ENCODE results near the gene MPP4.

Gene MPP4

DNA sequence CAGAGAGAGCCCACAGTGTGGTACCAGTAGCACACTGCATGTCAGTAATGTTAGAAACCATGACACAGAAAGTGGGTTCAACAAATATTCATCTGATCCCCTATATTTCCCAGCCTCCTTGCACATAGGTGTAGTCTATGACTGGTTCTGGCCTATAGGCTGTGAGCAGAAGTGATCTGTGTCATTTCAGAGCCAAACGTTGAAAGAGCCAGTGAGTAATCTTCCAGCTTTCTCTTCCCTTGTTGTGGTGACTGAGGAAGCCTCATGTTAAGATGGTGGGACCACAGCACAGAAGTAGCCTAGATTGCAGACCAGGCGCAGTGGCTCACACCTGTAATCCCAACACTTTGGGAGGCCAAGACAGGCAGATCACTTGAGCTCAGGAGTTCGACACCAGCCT is 59.2 kb downstream of the MPP4 start:
- no peak for ATAC-seq
- TF ChIP-seq ZFP30 (CRISPR knock-in tag; IDR thresholded peaks at IDR 0.05), result no peak
- no peak for TF ChIP-seq TCF4 (CRISPR knock-in tag; IDR thresholded peaks at IDR 0.05; ENCODE audit: borderline replicate concordance)
- no peak for TF ChIP-seq ZNF70 (CRISPR knock-in tag; IDR thresholded peaks at IDR 0.05)
- no peak for TF ChIP-seq BACH2 (CRISPR knock-in tag; IDR thresholded peaks at IDR 0.05; ENCODE audit: borderline replicate concordance)
- TF ChIP-seq ESRRG (CRISPR knock-in tag; IDR thresholded peaks at IDR 0.05), result no peak

DNA sequence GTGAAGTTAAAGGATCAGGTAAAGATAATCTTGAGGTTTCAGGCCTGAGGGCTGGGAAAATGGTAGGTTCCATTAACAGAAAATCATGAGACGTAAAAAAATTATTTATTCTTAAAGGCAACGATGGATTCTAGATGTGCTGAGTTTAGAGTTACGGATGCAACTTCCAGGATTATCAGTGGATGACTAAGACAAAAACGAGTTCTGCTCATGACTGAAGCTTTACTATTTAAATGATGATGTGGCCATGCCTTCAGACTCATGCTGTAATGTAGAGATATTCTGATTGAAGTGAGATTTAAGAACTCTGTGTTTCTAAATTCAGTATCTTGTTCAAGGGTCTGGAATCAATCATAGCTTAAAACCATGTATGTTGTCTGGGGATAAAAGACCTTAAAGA is 60.1 kb downstream of the MPP4 start:
- ATAC-seq, result no peak; the same call in 2 of the 3 replicates
- TF ChIP-seq ISL1 (CRISPR knock-in tag; IDR thresholded peaks at IDR 0.05), result no peak

DNA sequence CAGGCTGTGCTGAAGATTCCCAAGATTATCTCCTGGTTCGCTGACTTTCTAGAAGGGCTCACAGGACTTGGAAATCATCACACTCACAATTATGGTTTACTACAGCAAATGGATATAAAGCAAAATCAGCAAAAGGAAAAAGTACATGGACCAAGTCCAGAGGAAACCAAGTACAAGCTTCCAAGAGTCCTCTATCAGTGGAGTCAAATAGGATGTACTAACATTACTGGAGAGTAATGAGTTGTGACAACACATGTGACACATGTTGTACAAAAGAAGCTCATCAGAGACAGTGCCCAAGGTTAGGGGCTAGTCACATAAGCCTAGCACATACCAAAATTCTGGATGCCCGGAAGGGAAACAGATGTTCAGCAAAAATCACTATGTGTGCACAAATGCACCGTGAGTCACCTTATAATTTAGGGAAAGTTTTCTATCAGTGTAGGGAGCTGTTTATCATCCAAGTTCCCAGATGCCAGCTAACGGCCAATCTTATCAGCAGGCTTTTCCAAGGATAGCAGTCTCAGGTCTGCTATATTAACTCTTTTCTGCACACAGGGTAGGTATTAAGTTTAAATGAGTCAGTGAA is 64.7 kb downstream of the MPP4 start:
- TF ChIP-seq OSR1 (CRISPR knock-in tag; IDR thresholded peaks at IDR 0.05) (no peak), SNAI2 (CRISPR knock-in tag; IDR thresholded peaks at IDR 0.05) (peak; percentile 8; the same call in 1 of the 2 replicates), TCF4 (CRISPR knock-in tag; IDR thresholded peaks at IDR 0.05; ENCODE audit: borderline replicate concordance) (peak; percentile 70; the same call in 1 of the 2 replicates), ISL1 (CRISPR knock-in tag; IDR thresholded peaks at IDR 0.05) (peak; percentile 67), TOX (CRISPR knock-in tag; IDR thresholded peaks at IDR 0.05; ENCODE audit: borderline replicate concordance) (no peak), ARNTL (CRISPR knock-in tag; IDR thresholded peaks at IDR 0.05; ENCODE audit: borderline replicate concordance, low read depth) (no peak), ZC3H10 (CRISPR knock-in tag; IDR thresholded peaks at IDR 0.05) (no peak), ZNF70 (CRISPR knock-in tag; IDR thresholded peaks at IDR 0.05) (no peak)
- TF ChIP-seq, protein P1, sequence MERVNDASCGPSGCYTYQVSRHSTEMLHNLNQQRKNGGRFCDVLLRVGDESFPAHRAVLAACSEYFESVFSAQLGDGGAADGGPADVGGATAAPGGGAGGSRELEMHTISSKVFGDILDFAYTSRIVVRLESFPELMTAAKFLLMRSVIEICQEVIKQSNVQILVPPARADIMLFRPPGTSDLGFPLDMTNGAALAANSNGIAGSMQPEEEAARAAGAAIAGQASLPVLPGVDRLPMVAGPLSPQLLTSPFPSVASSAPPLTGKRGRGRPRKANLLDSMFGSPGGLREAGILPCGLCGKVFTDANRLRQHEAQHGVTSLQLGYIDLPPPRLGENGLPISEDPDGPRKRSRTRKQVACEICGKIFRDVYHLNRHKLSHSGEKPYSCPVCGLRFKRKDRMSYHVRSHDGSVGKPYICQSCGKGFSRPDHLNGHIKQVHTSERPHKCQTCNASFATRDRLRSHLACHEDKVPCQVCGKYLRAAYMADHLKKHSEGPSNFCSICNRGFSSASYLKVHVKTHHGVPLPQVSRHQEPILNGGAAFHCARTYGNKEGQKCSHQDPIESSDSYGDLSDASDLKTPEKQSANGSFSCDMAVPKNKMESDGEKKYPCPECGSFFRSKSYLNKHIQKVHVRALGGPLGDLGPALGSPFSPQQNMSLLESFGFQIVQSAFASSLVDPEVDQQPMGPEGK (CRISPR knock-in tag; IDR thresholded peaks at IDR 0.05; ENCODE audit: borderline replicate concordance), result no peak
- TF ChIP-seq, protein P2, sequence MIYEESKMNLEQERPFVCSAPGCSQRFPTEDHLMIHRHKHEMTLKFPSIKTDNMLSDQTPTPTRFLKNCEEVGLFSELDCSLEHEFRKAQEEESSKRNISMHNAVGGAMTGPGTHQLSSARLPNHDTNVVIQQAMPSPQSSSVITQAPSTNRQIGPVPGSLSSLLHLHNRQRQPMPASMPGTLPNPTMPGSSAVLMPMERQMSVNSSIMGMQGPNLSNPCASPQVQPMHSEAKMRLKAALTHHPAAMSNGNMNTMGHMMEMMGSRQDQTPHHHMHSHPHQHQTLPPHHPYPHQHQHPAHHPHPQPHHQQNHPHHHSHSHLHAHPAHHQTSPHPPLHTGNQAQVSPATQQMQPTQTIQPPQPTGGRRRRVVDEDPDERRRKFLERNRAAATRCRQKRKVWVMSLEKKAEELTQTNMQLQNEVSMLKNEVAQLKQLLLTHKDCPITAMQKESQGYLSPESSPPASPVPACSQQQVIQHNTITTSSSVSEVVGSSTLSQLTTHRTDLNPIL (CRISPR knock-in tag; IDR thresholded peaks at IDR 0.05; ENCODE audit: low read depth), result 0 out of 2 replicates have a peak, but pooled peaks have one; percentile 35
- TF ChIP-seq, protein P3, sequence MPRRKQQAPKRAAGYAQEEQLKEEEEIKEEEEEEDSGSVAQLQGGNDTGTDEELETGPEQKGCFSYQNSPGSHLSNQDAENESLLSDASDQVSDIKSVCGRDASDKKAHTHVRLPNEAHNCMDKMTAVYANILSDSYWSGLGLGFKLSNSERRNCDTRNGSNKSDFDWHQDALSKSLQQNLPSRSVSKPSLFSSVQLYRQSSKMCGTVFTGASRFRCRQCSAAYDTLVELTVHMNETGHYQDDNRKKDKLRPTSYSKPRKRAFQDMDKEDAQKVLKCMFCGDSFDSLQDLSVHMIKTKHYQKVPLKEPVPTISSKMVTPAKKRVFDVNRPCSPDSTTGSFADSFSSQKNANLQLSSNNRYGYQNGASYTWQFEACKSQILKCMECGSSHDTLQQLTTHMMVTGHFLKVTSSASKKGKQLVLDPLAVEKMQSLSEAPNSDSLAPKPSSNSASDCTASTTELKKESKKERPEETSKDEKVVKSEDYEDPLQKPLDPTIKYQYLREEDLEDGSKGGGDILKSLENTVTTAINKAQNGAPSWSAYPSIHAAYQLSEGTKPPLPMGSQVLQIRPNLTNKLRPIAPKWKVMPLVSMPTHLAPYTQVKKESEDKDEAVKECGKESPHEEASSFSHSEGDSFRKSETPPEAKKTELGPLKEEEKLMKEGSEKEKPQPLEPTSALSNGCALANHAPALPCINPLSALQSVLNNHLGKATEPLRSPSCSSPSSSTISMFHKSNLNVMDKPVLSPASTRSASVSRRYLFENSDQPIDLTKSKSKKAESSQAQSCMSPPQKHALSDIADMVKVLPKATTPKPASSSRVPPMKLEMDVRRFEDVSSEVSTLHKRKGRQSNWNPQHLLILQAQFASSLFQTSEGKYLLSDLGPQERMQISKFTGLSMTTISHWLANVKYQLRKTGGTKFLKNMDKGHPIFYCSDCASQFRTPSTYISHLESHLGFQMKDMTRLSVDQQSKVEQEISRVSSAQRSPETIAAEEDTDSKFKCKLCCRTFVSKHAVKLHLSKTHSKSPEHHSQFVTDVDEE (CRISPR knock-in tag; IDR thresholded peaks at IDR 0.05), result peak; percentile 73
- peak; percentile 73 for ATAC-seq

DNA sequence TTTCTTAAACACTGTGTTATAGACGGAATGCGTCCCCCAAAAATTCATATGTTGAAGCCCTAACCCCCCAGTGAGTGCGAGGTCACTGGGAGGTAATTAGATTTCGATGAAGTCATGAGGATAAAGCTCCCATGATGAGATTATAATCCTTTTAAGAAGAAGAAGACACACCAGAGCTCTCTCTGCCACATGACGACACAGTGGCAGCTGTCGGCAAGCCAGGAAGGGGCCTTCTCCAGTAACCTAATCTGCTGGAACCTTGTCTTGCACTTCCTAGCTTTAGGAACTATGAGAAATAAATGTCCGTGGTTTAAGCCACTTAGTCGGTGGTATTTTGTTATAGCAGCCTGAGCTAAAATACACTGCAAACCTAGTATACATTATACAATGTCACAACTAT is 67.4 kb downstream of the MPP4 start:
- ATAC-seq, result no peak
- no peak for TF ChIP-seq PPARA (CRISPR knock-in tag; IDR thresholded peaks at IDR 0.05; ENCODE audit: borderline replicate concordance)
- TF ChIP-seq, protein P2 (CRISPR knock-in tag; IDR thresholded peaks at IDR 0.05; ENCODE audit: low read depth), result no peak
- TF ChIP-seq ZNF70 (CRISPR knock-in tag; IDR thresholded peaks at IDR 0.05), result no peak
- TF ChIP-seq ZFP30 (CRISPR knock-in tag; IDR thresholded peaks at IDR 0.05), result no peak
- TF ChIP-seq ZNF565 (CRISPR knock-in tag; conservative IDR thresholded peaks at IDR 0.05; ENCODE audit: low read depth), result no peak
- TF ChIP-seq ARNTL (CRISPR knock-in tag; IDR thresholded peaks at IDR 0.05; ENCODE audit: borderline replicate concordance, low read depth), result no peak
- no peak for TF ChIP-seq ISL1 (CRISPR knock-in tag; IDR thresholded peaks at IDR 0.05)
- no peak for TF ChIP-seq CSDC2 (CRISPR knock-in tag; IDR thresholded peaks at IDR 0.05)
- TF ChIP-seq SNAI2 (CRISPR knock-in tag; IDR thresholded peaks at IDR 0.05), result no peak
- TF ChIP-seq ZFP3 (CRISPR knock-in tag; IDR thresholded peaks at IDR 0.05), result no peak
- no peak for TF ChIP-seq ESRRG (CRISPR knock-in tag; IDR thresholded peaks at IDR 0.05)
- no peak for TF ChIP-seq BACH2 (CRISPR knock-in tag; IDR thresholded peaks at IDR 0.05; ENCODE audit: borderline replicate concordance)
- TF ChIP-seq TCF4 (CRISPR knock-in tag; IDR thresholded peaks at IDR 0.05; ENCODE audit: borderline replicate concordance), result no peak
- TF ChIP-seq, protein P4, sequence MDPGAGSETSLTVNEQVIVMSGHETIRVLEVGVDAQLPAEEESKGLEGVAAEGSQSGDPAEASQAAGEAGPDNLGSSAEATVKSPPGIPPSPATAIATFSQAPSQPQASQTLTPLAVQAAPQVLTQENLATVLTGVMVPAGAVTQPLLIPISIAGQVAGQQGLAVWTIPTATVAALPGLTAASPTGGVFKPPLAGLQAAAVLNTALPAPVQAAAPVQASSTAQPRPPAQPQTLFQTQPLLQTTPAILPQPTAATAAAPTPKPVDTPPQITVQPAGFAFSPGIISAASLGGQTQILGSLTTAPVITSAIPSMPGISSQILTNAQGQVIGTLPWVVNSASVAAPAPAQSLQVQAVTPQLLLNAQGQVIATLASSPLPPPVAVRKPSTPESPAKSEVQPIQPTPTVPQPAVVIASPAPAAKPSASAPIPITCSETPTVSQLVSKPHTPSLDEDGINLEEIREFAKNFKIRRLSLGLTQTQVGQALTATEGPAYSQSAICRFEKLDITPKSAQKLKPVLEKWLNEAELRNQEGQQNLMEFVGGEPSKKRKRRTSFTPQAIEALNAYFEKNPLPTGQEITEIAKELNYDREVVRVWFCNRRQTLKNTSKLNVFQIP (CRISPR knock-in tag; IDR thresholded peaks at IDR 0.05; ENCODE audit: borderline replicate concordance, low read depth), result no peak
- TF ChIP-seq, protein P1 (CRISPR knock-in tag; IDR thresholded peaks at IDR 0.05; ENCODE audit: borderline replicate concordance), result no peak
- no peak for TF ChIP-seq ZNF8 (CRISPR knock-in tag; IDR thresholded peaks at IDR 0.05)

All from SK-N-SH treated with all-trans-retinoic acid at 6 μM for 48 hours (cell line).